ENCODE results near the gene RTN3.

RTN3 gene

GRCh38 chr11:63643205-63643604 lies 38.1 kb upstream of the RTN3 start:
- TF ChIP-seq CSRNP3 (CRISPR knock-in tag; IDR thresholded peaks at IDR 0.05) (no peak), CSDC2 (CRISPR knock-in tag; IDR thresholded peaks at IDR 0.05) (no peak), TOX (CRISPR knock-in tag; IDR thresholded peaks at IDR 0.05; ENCODE audit: borderline replicate concordance) (no peak), ARNTL (CRISPR knock-in tag; IDR thresholded peaks at IDR 0.05; ENCODE audit: borderline replicate concordance, low read depth) (no peak), POU6F1 (CRISPR knock-in tag; IDR thresholded peaks at IDR 0.05; ENCODE audit: borderline replicate concordance, low read depth) (no peak), ZFP30 (CRISPR knock-in tag; IDR thresholded peaks at IDR 0.05) (no peak), ZC3H10 (CRISPR knock-in tag; IDR thresholded peaks at IDR 0.05) (no peak), GLIS3 (CRISPR knock-in tag; IDR thresholded peaks at IDR 0.05) (no peak), ZNF8 (CRISPR knock-in tag; IDR thresholded peaks at IDR 0.05) (no peak), CREB5 (CRISPR knock-in tag; IDR thresholded peaks at IDR 0.05; ENCODE audit: low read depth) (no peak), SNAI2 (CRISPR knock-in tag; IDR thresholded peaks at IDR 0.05) (no peak), TSHZ2 (CRISPR knock-in tag; IDR thresholded peaks at IDR 0.05) (no peak), PPARA (CRISPR knock-in tag; IDR thresholded peaks at IDR 0.05; ENCODE audit: borderline replicate concordance) (no peak), TCF4 (CRISPR knock-in tag; IDR thresholded peaks at IDR 0.05; ENCODE audit: borderline replicate concordance) (no peak), PATZ1 (CRISPR knock-in tag; IDR thresholded peaks at IDR 0.05; ENCODE audit: borderline replicate concordance) (no peak), ESRRG (CRISPR knock-in tag; IDR thresholded peaks at IDR 0.05) (no peak)
- ATAC-seq, result no peak

GRCh38 chr11:63652671-63653070 lies 28.6 kb upstream of the RTN3 start:
- no peak for ATAC-seq
- TF ChIP-seq CSRNP3 (CRISPR knock-in tag; IDR thresholded peaks at IDR 0.05) (no peak), SNAI2 (CRISPR knock-in tag; IDR thresholded peaks at IDR 0.05) (no peak), ZFP3 (CRISPR knock-in tag; IDR thresholded peaks at IDR 0.05) (no peak)

GRCh38 chr11:63660972-63661371 lies 20.3 kb upstream of the RTN3 start:
- ATAC-seq, result no peak
- TF ChIP-seq BACH2 (CRISPR knock-in tag; IDR thresholded peaks at IDR 0.05; ENCODE audit: borderline replicate concordance), result no peak
- no peak for TF ChIP-seq ARNTL (CRISPR knock-in tag; IDR thresholded peaks at IDR 0.05; ENCODE audit: borderline replicate concordance, low read depth)
- no peak for TF ChIP-seq CREB5 (CRISPR knock-in tag; IDR thresholded peaks at IDR 0.05; ENCODE audit: low read depth)
- no peak for TF ChIP-seq ZNF70 (CRISPR knock-in tag; IDR thresholded peaks at IDR 0.05)
- TF ChIP-seq ISL1 (CRISPR knock-in tag; IDR thresholded peaks at IDR 0.05), result no peak
- no peak for TF ChIP-seq SNAI2 (CRISPR knock-in tag; IDR thresholded peaks at IDR 0.05)
- TF ChIP-seq CSRNP3 (CRISPR knock-in tag; IDR thresholded peaks at IDR 0.05), result no peak
- no peak for TF ChIP-seq RARB (CRISPR knock-in tag; IDR thresholded peaks at IDR 0.05)
- TF ChIP-seq OSR1 (CRISPR knock-in tag; IDR thresholded peaks at IDR 0.05), result no peak
- TF ChIP-seq POU6F1 (CRISPR knock-in tag; IDR thresholded peaks at IDR 0.05; ENCODE audit: borderline replicate concordance, low read depth), result no peak
- TF ChIP-seq ZFP30 (CRISPR knock-in tag; IDR thresholded peaks at IDR 0.05), result no peak
